ENCODE results near the gene FRMD4A. TPM values are rescaled to one million over a fixed set of nuclear protein-coding genes. Genes with fewer than 3 reads are reported as not detected.

The FRMD4A gene
- total and polyA plus RNA-seq, 2 of the 4 experiments (the other 2 are of a cell fraction): 30.3 to 68.8 TPM

- no TSS peak for BruUV-seq (replicated peaks)
- H3K27ac ChIP-seq (ENCODE audit: insufficient read depth, low read length): peak overlapping the region; percentile 81
- peaks cover 0 to 11% of the 10 kb centered on the region in 2 experiments; a peak in 1 of 4 replicates for H3K79me1 ChIP-seq (ENCODE audit: low read depth in 1 of 2, low read length in 2 of 2)
- H3K4me3 ChIP-seq (ENCODE audit: insufficient read depth, low read depth, low read length): no peak overlapping the region
- H4K5ac ChIP-seq (ENCODE audit: low read depth, low read length): peak overlapping the region; percentile 71
- H2AK9ac ChIP-seq (replicated peaks; ENCODE audit: low read depth, low read length, poor library complexity): no peak overlapping the region
- peak overlapping the region; percentile 96 for H2BK20ac ChIP-seq (ENCODE audit: low read depth, low read length)
- peaks cover 12% of the 10 kb centered on the region for H3K9me1 ChIP-seq (ENCODE audit: insufficient read depth, low read length)
- CTCF ChIA-PET: interaction anchor here (0.6 to 1.2 kb wide), 2 partner anchors 172 to 278 kb away, joined by 3 to 4 read pairs; no protein-coding TSS in a partner anchor
- H3K18ac ChIP-seq (ENCODE audit: low read depth, low read length): peak overlapping the region; percentile 92; the same call in 1 of the 2 replicates
- in situ Hi-C loops (cut with MboI; ENCODE audit: low sequenced_read_pairs): no loop called here
- peak overlapping the region; percentile 62 for H3K56ac ChIP-seq (ENCODE audit: extremely low read depth, insufficient read depth, low read length)
- peak overlapping the region; percentile 97; the same call in 2 of the 3 replicates for H2BK15ac ChIP-seq (ENCODE audit: low read depth, low read length)
- no peaks in the 10 kb centered on the region for H3K27me3 ChIP-seq (ENCODE audit: control insufficient read depth, insufficient read depth, low read length)
- no peaks in the 10 kb centered on the region for H4K20me1 ChIP-seq (ENCODE audit: insufficient read depth, low read length)
- peaks cover 15% of the 10 kb centered on the region for H3K4me1 ChIP-seq (ENCODE audit: control insufficient read depth, insufficient read depth, low read length)
- peak overlapping the region; percentile 95 to 98 for H4K8ac ChIP-seq (ENCODE audit: low read depth in 2 of 2, low read length in 2 of 2)
- peak overlapping the region; percentile 93 for H4K91ac ChIP-seq (ENCODE audit: insufficient read depth, low read depth, low read length)
- no CpG with 5 or more reads among the region's 5 CpGs for WGBS, 2 experiments (ENCODE audit: extremely low coverage in 2 of 2, insufficient read length in 1 of 2)
- H2BK120ac ChIP-seq (ENCODE audit: low read depth, low read length): peak overlapping the region; percentile 95
- TF ChIP-seq NFE2L2 (IDR thresholded peaks at IDR 0.05; ENCODE audit: low read depth, low read length) (no peak), RAD21 (IDR thresholded peaks at IDR 0.05; ENCODE audit: low read length) (no peak; the same call in 1 of the 2 replicates), BHLHE40 (IDR thresholded peaks at IDR 0.05; ENCODE audit: low read depth, low read length) (no peak), CTCF (conservative IDR thresholded peaks at IDR 0.05; ENCODE audit: low read depth, low read length) (0 out of 2 replicates have a peak, but pooled peaks have one; percentile 0), POLR2A (IDR thresholded peaks at IDR 0.05; ENCODE audit: low read depth, low read length) (no peak), FOS (IDR thresholded peaks at IDR 0.05; ENCODE audit: low read depth, low read length) (peak; percentile 40; the same call in 1 of the 2 replicates), MAZ (IDR thresholded peaks at IDR 0.05; ENCODE audit: borderline replicate concordance, low read depth, low read length) (no peak), ELK1 (IDR thresholded peaks at IDR 0.05; ENCODE audit: borderline replicate concordance, low read depth, low read length) (no peak), MAFK (IDR thresholded peaks at IDR 0.05; ENCODE audit: low read depth, low read length) (no peak), CHD1 (IDR thresholded peaks at IDR 0.05; ENCODE audit: low read depth, low read length) (no peak), RCOR1 (IDR thresholded peaks at IDR 0.05; ENCODE audit: insufficient replicate concordance, low read length) (no peak), MXI1 (IDR thresholded peaks at IDR 0.05; ENCODE audit: borderline replicate concordance, low read depth, low read length) (no peak), CEBPB (IDR thresholded peaks at IDR 0.05; ENCODE audit: low read depth, low read length) (no peak), SMC3 (IDR thresholded peaks at IDR 0.05; ENCODE audit: low read depth, low read length) (0 out of 2 replicates have a peak, but pooled peaks have one; percentile 9), RFX5 (IDR thresholded peaks at IDR 0.05; ENCODE audit: low read depth, low read length) (no peak), USF2 (IDR thresholded peaks at IDR 0.05; ENCODE audit: low read depth, low read length) (no peak)
- intact Hi-C loops (cut with micrococcal nuclease): no loop called here
- H3K9me3 ChIP-seq (ENCODE audit: control insufficient read depth, insufficient read depth, low read length): no peaks in the 10 kb centered on the region
- DNase-seq (peak; percentile 98), ATAC-seq (ENCODE audit: low read depth) (peak; percentile 90)
- H2AFZ ChIP-seq (replicated peaks; ENCODE audit: low read length, poor library complexity): no peak overlapping the region
- POLR2A ChIA-PET (ENCODE audit: unreplicated experiment): no interaction called here
- peak overlapping the region; percentile 80; the same call in 1 of the 2 replicates for H3K23ac ChIP-seq (ENCODE audit: low read depth, low read length)
- H3K4me2 ChIP-seq (ENCODE audit: low read depth, low read length): peak overlapping the region; percentile 22; the same call in 1 of the 2 replicates
- H2BK5ac ChIP-seq (ENCODE audit: low read depth, low read length, poor library complexity, severe bottlenecking): peak overlapping the region; percentile 91
- dilution Hi-C loops (cut with HindIII; ENCODE audit: low sequenced_read_pairs, unreplicated experiment): no loop called here
- H3K9ac ChIP-seq (ENCODE audit: low read depth, low read length): no peak overlapping the region
- H3K14ac ChIP-seq (replicated peaks; ENCODE audit: low read depth, low read length): peak overlapping the region; percentile 70
- peak overlapping the region; percentile 91 for H3K4ac ChIP-seq (ENCODE audit: low read depth, low read length)
- peak overlapping the region; percentile 96 for H2AK5ac ChIP-seq (ENCODE audit: low read depth, low read length)
- H3K36me3 ChIP-seq (ENCODE audit: control insufficient read depth, insufficient read depth, low read length): no peaks in the 10 kb centered on the region
Measured at GRCh38 chr10:13961097-13961496, 369.6 kb downstream of the FRMD4A start.

All from IMR-90 (cell line).